HG02852 (cell line): Measurements from ENCODE around the gene PCDH9.
"Not testable (repeated sequence)": the region's sequence is repeated elsewhere in the genome, so short reads cannot be mapped to it uniquely, and the experiment has no call there.

Source experiments
- ATAC-seq: cut with Tn5 transposase; IDR thresholded peaks from one replicate; pipeline ENCODE4 v1.9.1; 2021; ENCODE audit warnings: mild to moderate bottlenecking, moderate library complexity; ENCODE audit not compliant: unreplicated experiment

PCDH9 gene

DNA sequence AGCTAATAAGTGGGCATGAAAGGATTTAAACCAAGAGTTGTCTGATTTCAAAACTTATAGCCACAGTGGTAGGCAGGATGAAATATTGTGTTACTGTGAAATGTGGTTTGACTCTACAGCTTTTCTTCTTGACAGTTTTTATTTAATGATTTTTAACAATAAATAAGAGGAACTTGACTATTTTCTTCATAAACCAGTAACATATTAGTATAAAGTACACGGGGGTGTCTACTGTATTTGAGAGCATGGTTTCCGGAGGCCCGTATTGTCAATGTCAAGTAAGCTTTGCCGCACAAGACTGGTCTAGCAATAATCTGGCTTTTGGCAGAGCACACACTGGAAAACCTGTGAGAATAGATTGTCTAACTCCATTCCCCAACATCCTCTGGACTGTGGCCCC is 894.5 kb downstream of the PCDH9 start:
- ATAC-seq, result no peak

DNA sequence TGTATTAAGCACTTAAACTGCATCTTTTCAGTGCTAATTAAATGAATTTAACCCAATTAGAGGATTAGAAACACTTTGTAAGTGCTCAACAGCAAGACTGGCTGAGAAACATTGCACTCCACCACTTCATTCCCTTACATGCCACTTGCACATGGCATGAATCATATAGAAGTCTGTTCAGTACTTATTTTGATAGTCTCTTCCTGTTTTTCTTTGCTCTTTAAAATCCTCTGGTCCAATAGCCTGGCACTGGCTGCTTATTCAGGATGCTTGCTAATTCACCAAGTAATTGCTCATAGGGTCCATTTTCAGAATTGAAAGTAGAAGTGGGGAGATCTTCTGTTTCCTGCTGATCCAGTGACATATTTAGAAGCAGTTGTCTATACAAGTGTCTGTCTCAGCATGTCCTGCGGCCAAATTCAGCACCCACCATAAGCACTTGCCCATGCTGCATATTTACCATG is 900.1 kb downstream of the PCDH9 start:
- ATAC-seq, result no peak

DNA sequence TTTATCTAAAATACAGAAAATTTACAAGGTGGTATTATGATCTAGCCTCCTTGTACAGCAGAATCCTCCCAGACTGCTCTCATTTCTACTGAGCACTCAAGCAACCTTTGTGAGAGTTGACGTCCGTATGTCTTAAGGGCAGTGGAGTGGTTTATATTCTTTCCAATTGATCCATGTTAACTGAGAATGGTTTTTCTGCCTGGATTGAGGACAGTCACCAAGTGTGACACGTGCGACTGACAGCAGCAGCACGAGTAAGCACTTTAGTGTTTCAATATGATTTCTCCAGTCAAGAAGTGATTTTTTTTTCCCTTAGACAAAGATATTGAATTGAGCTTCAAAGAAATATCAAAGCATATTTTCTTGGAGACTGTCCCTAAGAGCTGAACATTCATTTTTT is 901.7 kb downstream of the PCDH9 start:
- no peak for ATAC-seq

DNA sequence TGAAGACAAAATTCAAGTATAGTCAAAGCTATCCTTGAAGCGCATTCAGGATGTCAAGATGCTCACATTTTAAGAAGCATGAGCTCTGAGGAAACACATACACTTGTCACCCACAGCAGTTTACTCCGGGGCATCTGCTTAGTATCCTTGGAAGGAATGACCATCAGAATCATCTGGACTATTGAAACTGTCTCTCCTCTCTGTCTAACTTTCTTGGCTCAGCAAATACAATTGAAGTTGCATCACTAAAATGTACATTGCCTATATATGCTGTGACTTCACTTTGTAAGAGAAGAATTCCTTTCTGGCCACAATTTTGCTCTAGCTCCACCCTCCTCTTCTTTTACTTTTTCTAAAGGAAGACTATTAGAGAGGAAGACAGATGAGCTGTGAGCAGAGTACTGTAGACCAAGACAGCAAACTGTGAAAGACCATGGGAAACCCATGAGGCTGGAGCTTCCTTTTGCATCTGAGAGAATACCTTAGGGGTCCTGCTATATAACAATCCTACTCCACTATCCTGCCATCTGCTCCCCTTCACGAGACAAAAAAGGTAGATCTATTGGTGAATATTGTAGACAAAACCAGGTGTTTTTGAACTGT is 906.3 kb downstream of the PCDH9 start:
- ATAC-seq, result no peak

DNA sequence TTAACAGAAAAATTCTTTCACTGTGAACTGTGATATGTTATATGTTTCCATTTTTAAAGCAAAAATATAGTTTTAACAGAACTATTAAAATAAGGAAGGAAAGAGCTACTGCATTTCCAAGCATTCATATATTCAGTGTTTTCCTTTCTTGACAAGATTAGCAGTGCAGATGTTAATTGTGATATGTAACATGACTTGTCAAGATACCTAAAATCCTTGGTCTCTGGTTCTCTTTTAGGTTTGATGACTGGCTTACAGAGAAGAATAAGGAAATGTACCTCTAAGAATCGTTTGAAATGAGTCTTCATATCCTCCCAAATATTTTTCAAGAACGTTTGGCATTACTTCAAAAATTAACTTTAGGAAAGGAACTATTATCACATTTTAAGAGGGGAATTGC is 907.2 kb downstream of the PCDH9 start:
- ATAC-seq, result no peak

DNA sequence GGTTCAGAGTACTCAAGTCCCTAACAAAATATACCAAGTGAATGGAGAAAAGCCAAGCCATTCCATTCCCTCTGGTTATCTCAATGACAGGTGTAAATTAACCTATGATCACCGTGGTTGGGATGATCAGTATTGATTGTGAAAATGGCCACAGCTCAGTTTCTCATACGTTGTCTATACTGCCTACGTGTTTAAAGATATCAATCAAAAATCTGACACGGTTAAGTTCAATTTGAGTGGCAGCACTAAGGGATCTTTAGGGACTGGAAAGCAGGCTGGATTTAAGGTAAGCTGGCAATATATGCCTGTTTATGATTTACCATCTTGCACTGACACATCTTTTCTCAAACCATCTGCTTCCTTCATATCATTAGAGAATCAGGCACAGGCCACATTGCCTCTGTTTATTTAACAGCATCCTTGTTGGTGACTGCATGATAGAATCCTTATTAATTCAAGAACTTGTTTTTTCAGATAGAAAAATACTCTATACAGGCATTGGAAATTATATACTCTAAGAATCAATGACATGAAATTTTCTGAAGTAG is 907.9 kb downstream of the PCDH9 start:
- no peak for ATAC-seq

DNA sequence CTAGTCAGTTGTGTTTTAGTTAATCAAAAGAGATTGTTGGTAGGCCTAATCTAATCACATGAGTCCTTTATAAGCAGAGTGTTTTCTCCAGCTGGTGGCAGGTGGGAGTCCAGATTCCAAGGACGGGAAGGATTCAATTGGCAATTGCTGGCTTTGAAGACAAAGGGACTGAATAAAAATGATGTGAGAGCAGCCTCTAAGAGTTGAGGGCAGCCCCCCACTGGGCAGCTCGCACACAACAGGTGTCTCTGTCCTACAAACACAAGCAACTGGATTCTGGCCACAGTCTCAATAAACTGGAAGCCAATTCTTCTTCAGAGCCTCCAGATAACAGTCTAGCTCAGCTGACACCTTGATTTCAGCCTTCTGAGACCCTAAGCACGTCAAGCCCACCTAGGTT is 915.2 kb downstream of the PCDH9 start:
- no peak for ATAC-seq

DNA sequence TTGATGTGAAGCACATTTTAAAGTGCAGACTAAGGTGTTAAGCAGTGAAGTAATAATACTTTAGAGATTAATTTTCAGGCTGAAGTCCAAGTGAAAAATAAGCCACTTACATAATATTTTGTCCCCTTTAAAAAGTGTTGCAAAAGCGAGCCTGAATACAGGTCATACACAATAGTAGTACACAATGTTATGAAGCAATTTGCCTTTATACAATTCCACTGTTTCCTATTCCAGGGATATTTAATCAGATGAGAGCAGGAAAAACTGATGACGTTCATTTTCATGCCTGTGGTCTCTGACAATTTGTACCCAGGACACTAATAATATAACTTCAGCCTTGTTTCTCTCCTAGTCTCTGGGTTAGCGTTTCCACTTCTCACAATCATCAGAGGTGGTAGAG is 916.7 kb downstream of the PCDH9 start:
- no peak for ATAC-seq

DNA sequence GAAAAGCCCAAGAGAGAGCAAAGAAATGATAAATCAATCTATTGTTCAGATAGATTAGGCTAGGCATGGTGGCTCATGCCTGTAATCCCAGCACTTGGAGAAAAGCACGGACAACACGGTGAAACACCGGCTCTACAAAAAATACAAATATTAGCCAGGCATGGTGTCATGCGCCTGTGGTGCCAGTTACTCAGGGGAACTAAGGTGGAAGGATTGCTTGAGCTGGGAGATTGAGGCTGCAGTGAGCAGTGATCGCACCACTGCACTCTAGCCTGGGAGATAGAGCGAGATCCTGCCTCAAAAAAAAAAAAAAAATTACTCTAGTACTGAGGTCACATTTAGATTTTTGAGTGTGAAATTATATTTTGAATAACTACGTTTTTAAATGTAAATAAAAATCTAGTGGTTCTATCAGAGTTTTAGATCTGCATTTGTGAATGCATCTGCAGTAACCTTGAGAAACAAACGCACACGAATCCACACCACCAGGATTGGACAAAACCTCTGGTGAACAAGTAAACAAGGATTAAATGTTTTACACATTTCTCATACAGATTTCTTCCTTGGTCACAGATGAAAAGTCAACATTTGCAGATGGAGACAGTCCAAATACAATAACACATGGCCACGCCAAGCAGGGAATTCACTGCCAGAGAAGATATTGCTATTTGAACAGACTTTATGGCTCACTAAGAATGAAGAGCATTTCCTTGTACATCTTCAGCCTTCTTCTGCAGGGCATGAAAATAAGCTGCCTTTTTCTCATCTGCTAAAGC is 917.6 kb downstream of the PCDH9 start:
- no peak for ATAC-seq

DNA sequence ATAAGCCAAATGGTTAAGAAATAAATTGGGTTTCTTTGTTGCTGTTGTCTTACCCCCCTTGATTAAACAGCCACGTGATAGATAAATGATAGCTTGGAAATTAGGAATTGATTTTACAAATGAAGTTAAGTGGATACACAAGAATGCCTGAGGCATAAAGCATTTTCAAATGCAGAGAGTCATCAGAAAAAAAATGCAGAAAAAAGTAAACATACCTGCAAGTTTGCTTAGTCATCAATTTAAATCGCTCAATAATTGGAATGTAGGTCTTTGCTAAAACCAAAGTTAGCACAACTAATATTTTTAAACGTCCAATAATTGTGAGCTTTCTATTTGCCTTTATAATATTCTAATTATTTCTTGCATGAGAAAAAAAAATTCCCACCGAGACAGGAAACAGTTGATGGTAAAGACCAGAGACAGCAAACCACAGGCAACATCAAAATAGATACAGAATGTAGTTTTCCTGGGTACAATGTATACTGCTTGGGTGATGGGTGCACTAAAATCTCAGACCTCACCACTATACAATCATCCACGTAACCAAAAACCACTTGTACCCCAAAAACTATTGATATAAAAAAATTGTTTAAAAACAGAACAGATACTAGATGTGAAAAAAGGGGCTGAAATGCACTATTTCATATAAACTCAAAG is 924.0 kb downstream of the PCDH9 start:
- no peak for ATAC-seq

DNA sequence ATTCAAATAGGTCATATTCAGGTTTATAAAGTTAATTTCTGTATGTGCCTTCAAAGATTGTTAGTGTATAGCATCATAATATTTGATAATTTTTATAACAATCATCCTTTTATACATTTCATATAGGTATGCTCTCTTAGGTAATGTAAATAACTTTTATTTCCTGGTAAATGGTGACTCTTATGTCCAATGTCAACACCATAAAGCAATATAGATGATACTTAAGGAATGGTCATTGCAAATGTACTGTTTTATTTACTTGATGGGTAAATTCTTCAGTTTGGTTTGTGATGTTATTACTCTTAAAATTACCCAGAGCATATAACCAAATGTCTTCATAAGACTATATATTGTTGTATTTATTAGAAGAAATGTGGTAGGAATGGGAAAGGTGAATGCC is 928.7 kb downstream of the PCDH9 start:
- ATAC-seq, result no peak

DNA sequence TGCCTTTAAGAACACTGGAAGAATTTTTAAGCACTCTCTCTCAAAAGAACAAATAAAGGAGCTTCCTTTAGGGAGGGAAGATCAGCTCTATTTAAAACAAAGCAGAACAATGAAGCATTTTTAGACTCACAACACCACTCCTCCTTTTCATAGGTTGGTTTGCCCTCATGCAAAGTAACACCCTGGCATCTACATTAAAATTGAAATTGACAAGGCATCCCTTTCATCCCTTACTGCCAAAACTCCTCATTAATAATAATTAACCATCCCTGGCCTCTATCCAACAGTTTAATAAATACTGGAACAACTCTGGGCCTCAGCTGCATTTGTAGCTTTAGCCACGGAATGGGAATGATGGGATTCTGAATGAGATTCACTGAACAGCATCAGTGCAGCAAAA is 929.1 kb downstream of the PCDH9 start:
- no peak for ATAC-seq

DNA sequence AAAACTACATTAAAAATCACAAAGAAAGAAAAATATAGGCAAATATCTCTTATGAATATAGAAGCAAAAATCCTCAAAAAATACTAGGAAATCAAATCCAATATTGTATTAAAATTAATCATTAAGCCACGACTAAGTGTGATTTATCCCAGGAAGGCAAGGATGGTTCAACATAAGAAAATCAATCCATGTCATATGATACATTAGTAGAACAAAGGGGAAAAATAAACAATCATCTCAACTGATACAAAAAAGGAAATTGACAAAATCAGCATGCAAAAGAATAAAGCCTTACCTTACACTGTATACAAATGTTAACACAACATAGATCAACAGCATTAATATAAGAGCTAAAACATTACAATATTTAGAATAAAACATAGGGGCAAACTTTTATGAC is 933.3 kb downstream of the PCDH9 start:
- ATAC-seq, result no peak

DNA sequence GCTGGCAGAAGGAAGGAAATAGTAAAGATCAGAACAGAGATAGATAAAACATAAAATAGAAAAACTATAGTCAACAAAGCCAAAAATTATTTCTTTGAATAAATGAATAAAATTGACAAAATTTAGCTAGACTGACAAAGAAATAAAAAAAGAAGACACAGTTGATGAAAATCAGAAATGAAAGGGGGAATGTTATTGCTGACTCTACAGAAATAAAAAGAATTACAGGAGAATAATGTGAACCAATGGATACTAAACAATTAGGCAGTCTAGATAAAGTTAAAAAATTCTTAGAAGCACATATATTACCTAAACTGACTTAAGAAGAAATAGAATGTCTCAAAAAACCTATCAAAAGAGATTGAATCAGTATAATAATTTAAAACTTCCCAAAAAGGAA is 933.8 kb downstream of the PCDH9 start:
- ATAC-seq, result no peak

DNA sequence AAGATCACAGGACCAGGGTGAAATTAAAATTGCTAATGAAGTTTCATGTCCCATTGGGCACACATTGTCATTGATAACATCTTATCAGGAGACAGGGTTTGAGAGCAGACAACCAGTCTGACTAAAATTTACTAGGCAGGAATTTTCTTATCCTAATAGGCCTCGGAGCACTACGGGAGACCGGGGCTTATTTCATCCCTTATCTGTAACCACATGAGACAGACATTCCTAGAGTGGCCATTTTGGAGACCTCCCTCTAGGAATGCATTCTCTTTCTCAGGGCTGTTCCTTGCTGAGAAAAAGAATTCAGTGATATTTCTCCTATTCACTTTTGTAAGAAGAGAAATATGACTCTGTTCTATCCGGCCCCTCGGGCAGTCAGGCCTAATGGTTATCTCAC is 943.3 kb downstream of the PCDH9 start:
- ATAC-seq, result not testable (repeated sequence)

DNA sequence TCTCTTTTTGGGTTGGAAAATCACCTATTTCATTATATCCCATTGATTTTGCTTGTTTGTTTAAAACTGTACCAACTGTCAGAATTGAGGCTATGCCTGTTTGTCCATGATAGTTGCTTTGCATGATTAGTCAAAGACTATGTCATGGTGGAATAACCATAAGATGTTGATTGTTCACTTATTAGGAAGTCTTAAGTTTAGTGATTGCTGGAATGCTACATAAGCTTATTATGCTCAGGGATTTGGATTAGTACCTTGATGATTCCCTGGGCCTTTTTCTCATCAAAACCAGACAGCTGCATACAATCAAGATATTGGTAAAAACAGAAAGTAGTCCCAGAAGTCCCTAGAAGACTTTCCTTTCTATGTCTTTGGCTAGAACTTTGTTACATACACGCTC is 954.7 kb downstream of the PCDH9 start:
- no peak for ATAC-seq

DNA sequence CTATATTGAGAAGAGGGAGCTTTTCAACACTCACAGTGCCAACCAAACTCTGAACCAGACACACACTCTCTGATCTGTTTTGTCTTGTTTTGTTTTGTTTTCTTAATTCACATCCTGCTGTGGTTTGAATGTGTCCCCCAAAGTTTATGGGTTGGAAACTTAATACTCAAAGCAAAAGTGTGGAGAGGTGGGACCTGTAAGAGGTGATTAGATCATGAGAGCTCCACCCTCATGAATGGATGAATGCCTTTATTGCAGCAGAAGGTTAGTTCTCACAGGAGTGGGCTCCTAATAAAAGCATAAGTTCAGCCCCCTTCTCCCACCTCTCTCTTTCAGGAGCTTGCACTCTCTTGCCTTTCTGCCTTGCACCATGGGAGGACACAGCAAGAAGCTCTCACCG is 957.1 kb downstream of the PCDH9 start:
- ATAC-seq, result no peak

DNA sequence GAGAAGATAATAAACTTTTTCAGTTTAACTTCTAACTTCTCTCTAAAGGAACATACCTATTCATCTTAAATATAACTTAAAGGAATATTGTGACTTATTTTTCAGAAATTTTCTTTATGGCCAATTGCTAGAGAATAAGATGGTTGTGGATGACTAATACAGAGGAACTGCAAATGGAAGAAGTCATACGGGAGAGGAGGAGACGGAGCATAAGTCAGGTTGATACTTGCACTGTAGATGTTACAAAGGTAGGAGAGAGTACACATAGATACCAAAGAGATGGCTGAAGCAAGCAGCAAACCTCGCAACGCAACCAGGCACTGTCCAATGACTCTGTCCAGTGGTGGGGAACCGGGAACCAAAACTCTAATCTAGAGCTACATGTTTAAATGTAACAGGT is 963.4 kb downstream of the PCDH9 start:
- no peak for ATAC-seq

DNA sequence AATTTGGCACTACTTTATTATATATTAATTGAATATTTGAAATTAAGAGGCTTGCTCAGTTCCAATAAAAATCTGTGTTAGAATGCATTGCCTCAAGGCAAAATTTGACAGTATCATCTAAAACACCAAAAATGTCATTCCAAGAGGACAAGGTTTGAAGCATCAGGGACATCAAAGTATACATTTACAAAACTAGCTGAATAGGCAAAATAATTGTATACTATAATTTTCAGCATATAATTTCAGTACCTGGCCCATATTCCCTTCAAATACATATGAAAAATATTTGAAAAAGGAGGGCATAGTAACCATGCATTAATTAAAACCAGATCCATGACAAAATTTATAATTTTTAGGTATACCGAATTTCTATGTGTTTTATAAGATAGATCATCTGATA is 963.8 kb downstream of the PCDH9 start:
- ATAC-seq, result no peak

DNA sequence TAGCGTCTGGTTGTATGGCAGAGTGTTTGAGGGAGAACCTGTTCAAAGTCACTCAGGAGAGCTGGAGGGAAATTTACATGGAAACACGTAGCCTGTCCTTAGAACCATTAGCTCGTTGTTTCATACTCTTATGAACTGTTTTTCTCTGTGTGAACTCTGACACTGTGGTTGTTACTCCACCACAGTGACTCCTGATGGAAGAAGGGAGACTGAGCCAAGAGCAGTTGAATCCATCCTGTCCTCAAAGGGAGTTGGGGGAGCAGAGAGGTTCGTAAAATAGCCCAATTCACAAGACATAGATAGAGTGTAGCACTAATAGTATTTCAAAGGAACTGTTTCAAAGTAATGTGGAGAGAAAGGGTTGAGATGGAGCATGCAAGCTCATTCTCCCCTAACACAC is 964.8 kb downstream of the PCDH9 start:
- ATAC-seq, result no peak

DNA sequence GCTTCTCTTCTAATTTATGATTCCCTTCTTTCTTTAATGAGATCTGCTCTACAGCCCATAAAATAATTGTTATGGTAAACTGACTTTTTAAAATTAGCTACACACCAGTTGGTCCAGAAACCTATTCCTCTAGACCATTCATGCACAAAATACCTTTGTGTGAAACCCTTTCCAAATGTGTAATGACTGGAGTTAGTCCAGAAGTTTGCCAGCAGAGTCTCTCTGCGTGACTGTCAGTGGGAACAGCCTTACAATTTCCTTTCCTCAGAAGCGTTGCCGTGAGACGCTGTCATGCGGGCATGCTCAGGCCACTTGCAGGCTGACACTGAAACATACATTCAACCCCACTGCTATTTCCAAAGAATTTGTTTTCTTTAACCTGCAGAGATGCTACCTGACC is 965.2 kb downstream of the PCDH9 start:
- no peak for ATAC-seq

DNA sequence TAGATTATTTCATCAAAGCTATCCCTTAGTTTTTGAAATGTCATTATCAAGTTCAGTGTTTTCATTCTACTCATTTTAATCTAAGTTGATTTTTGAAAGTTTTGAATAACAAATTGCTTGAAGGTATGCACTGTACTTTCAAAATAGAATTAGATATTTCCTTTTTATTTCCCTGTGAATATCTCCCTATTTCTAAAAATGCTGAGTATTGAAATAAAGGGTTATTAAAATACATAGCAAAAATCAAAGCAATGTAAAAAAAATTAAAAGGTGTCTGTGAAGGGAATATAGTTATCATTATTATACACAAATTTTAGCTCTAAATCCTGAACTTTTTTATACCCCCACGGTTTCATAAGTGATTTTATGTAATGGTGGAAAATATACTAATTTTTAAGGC is 967.8 kb downstream of the PCDH9 start:
- no peak for ATAC-seq
